Heart left ventricle (tissue), 16 donors: ENCODE results near the gene HS3ST5. TPM values are rescaled to one million over a fixed set of nuclear protein-coding genes. Genes with fewer than 3 reads are reported as not detected.

Source experiments
- ATAC-seq, 4 donors: fragments of 200-7000 bp; cut with Tn5 transposase; one replicate each; pipeline ENCODE4 v1.9.1; 2020 to 2022; ENCODE audit warnings: moderate library complexity in 4 of 4, mild to moderate bottlenecking in 3 of 4, moderate number of reproducible peaks in 1 of 4
- DNase-seq, 5 donors: peaks; one replicate each; pipeline ENCODE4 v3.0.0-alpha.2; 2020
- H3K27ac ChIP-seq, 12 donors: fragments of 200-600 bp; sonication (generic) in 4 of 12; one replicate each; pipeline versions ENCODE4 v1.5.0 to v1.8.0; 2016 to 2022; ENCODE audit warnings: mild to moderate bottlenecking in 2 of 12
- H3K27me3 ChIP-seq, 9 donors: fragments of 200-600 bp; sonication (generic) in 2 of 9; one replicate each; pipeline versions ENCODE4 v1.5.1 to v1.8.0; 2016 to 2022; ENCODE audit warnings: mild to moderate bottlenecking in 3 of 9
- H3K36me3 ChIP-seq, 9 donors: fragments of 200-600 bp; sonication (generic) in 2 of 9; one replicate each; pipeline versions ENCODE4 v1.5.0 to v1.8.0; 2018 to 2022; ENCODE audit warnings: mild to moderate bottlenecking in 2 of 9
- H3K4me1 ChIP-seq, 12 donors: fragments of 200-600 bp; sonication (generic) in 4 of 12; one replicate each; pipeline versions ENCODE4 v1.5.0 to v1.8.0; 2016 to 2022; ENCODE audit warnings: mild to moderate bottlenecking in 3 of 12
- H3K4me3 ChIP-seq, 12 donors: fragments of 200-600 bp; sonication (generic) in 4 of 12; one replicate each; pipeline versions ENCODE4 v1.5.0 to v1.8.0; 2017 to 2022; ENCODE audit warnings: mild to moderate bottlenecking in 9 of 12, moderate library complexity in 4 of 12
- H3K9me3 ChIP-seq, 12 donors: fragments of 200-600 bp; sonication (generic) in 4 of 12; one replicate each; pipeline versions ENCODE4 v1.5.0 to v1.8.0; 2016 to 2022; ENCODE audit warnings: mild to moderate bottlenecking in 1 of 12
- POLR2A ChIP-seq, 2 donors: fragments of 450-650 bp; IDR thresholded peaks; one replicate each; pipeline ENCODE4 v1.6.1; 2017; ENCODE audit warnings: antibody characterized with exemption in 2 of 2, mild to moderate bottlenecking in 2 of 2, moderate library complexity in 2 of 2
- WGBS, 4 donors: extraction: QIAGEN DNeasy Blood & Tissue Kit in 2 of 4; methylation state at CpG; one replicate each; pipeline versions ENCODE4 v1.1.5 to v1.1.7; 2013 to 2018; 5-methylcytosine and 5-hydroxymethylcytosine counted together
- intact Hi-C, 10 donors: fragments of 100-400 bp; cut with DNase I; formaldehyde crosslinking; loops; one replicate each; pipeline versions ENCODE4 v1.11.1 to v1.14.2; 2022
- polyA plus RNA-seq, 2 donors: library from polyadenylated mRNA; stranded (reverse); fragments of 200-250 nt; gene quantifications; one replicate each; pipeline ENCODE4 v1.2.3, GENCODE V29; 2013
- total RNA-seq, 9 donors: library from RNA; depleted of rRNA in 2 of 9; stranded (reverse); fragments of >200 nt in 2 of 9; fragmentation: NEBNext Ultra II Directional in 3 of 9; extraction: Animal tissue kit (Norgen Biotek cat#: 25700) in 3 of 9; gene quantifications; one replicate each; pipeline versions ENCODE4 v1.1.0 to v1.2.4, GENCODE V29; 2016 to 2023
- TF ChIP-seq, protein P1 (sequence below), 12 donors: fragments of 200-600 bp; sonication (generic) in 4 of 12; IDR thresholded peaks; one replicate each; pipeline versions ENCODE4 v1.5.0 to v1.8.0; 2018 to 2022; ENCODE audit warnings: antibody characterized with exemption in 12 of 12, mild to moderate bottlenecking in 5 of 12
- donor health status: ischemic (EF 13 %, LVEDD 7.1; RV severe dilation, severe dysfunction).
- donor health status: healthy with polysubstance abuse.
- donor health status: DM: no; HTN: yes; CAD: no.
- donor health status: DM: no; HTN: no; CAD: no.
- donor health status: ischemic (EF 25% LVEDD 6.9; RV normal size, moderate dysfunction).
- donor health status: ischemic (EF 25% LVEDD 5.7; RV mildly dilated, moderate dysfunction).
- donor health status: healthy.
- donor health status: DM: yes; HTN: yes; CAD: no.
- donor health status: ischemic (EF 35%, LVEDD 5.7; RV mildly dilated, moderate dysfunction).
- donor health status: nonischemic (EF 11% LVEDD 7.7; RV severe dilation, severe dysfunction).
- donor health status: DM: yes; HTN: yes; CAD: no.
- donor health status: PGD.
- donor health status: ischemic (EF 29% LVEDD 5.4; RV normal size, mild dysfunction).
- donor health status: nonischemic (EF 23%, LVEDD 6.1; RV moderate dilation, normal function).

HS3ST5 gene
- total and polyA plus RNA-seq, 11 donors = not detected

DNA sequence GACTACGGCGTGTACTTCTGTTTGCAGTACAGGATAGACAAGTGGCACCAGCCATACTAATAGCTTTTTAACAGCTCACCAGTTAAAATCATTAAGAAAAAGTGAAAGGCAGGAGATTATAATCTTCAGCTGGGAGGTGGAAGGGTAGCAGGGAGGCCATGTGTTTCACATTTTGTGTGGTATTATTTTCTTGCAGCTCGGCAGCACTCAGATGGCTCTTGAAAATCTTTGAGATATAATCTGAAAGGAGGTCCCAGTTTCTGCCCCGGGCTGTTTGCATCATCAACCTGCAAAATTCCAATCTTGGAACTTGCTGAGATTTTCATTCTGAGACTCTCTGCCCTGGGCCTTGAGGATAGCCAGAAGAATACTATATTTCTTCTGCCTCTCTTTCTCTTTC, 284.4 kb downstream of the HS3ST5 start:
- Histone ChIP-seq H3K36me3 (no peaks in the 10 kb centered on the region), H3K27ac (no peak overlapping the region), H3K9me3 (no peaks in the 10 kb centered on the region), H3K4me1 (no peaks in the 10 kb centered on the region), H3K27me3 (no peaks in the 10 kb centered on the region), H3K4me3 (no peak overlapping the region)
- WGBS, 4 donors = 84 to 93% (median 91%) methylated on average over 4 of the region's 4 CpGs
- no peak for ATAC-seq
- TF ChIP-seq POLR2A (IDR thresholded peaks at IDR 0.05) = no peak
- TF ChIP-seq, protein P1, sequence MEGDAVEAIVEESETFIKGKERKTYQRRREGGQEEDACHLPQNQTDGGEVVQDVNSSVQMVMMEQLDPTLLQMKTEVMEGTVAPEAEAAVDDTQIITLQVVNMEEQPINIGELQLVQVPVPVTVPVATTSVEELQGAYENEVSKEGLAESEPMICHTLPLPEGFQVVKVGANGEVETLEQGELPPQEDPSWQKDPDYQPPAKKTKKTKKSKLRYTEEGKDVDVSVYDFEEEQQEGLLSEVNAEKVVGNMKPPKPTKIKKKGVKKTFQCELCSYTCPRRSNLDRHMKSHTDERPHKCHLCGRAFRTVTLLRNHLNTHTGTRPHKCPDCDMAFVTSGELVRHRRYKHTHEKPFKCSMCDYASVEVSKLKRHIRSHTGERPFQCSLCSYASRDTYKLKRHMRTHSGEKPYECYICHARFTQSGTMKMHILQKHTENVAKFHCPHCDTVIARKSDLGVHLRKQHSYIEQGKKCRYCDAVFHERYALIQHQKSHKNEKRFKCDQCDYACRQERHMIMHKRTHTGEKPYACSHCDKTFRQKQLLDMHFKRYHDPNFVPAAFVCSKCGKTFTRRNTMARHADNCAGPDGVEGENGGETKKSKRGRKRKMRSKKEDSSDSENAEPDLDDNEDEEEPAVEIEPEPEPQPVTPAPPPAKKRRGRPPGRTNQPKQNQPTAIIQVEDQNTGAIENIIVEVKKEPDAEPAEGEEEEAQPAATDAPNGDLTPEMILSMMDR (IDR thresholded peaks at IDR 0.05) = no peak
- intact Hi-C loops = no loop called here
- no peak for DNase-seq

DNA sequence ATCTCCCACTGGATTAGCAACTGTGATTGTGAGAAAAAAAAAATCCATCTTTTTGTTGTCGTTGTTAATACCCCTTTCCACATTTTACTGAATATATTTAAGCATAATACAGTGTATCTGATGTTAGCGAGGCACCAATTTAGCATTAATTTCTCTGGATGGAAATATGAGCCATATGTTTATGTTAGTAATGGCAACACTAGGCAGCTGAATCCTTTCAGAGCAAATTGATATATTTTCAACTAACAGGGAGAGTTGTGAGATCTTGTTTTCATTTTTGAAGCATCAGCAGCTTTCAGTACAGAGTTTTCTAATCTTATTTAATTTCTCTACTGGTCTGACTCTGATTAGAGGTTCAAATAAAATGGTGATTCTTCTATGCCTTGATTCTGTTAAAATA, 287.1 kb downstream of the HS3ST5 start:
- H3K27me3 ChIP-seq = no peaks in the 10 kb centered on the region
- H3K4me3 ChIP-seq = no peak overlapping the region
- H3K4me1 ChIP-seq = no peaks in the 10 kb centered on the region
- no peaks in the 10 kb centered on the region for H3K36me3 ChIP-seq
- no peak for TF ChIP-seq POLR2A (IDR thresholded peaks at IDR 0.05)
- TF ChIP-seq, protein P1 (IDR thresholded peaks at IDR 0.05) = no peak
- H3K9me3 ChIP-seq = no peaks in the 10 kb centered on the region
- DNase-seq (no peak), ATAC-seq (no peak)
- 73 to 86% (median 83%) methylated on average over 2 of the region's 2 CpGs for WGBS, 4 donors
- intact Hi-C loops = no loop called here
- peak overlapping the region in 1 of 12 donors; percentile 4 for H3K27ac ChIP-seq

DNA sequence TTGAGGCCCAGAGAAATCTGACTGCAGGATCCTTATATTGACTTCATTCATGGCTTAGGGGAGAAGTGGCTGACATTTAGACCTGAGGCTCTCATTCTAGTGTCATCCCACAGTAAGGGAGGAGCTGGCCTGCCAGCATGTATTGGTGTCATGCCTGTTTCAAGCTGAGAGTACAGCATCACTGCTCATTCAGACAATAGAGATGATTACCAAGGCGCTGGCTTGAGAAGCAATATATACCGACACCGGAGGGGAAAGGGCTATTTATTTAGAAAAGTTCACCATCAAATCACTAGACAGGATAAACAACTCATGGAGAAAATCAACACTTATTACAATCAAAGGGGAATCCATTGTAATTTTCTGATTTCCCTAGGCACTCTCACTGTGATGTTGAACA, 287.5 kb downstream of the HS3ST5 start:
- Histone ChIP-seq H3K9me3 (no peaks in the 10 kb centered on the region), H3K27me3 (no peaks in the 10 kb centered on the region), H3K27ac (no peak overlapping the region), H3K4me3 (no peak overlapping the region), H3K4me1 (no peaks in the 10 kb centered on the region), H3K36me3 (no peaks in the 10 kb centered on the region)
- ATAC-seq (no peak), DNase-seq (no peak)
- 88 to 93% (median 92%) methylated on average over 3 of the region's 3 CpGs for WGBS, 4 donors
- intact Hi-C loops = no loop called here
- TF ChIP-seq, protein P1 (IDR thresholded peaks at IDR 0.05) = no peak
- no peak for TF ChIP-seq POLR2A (IDR thresholded peaks at IDR 0.05)

DNA sequence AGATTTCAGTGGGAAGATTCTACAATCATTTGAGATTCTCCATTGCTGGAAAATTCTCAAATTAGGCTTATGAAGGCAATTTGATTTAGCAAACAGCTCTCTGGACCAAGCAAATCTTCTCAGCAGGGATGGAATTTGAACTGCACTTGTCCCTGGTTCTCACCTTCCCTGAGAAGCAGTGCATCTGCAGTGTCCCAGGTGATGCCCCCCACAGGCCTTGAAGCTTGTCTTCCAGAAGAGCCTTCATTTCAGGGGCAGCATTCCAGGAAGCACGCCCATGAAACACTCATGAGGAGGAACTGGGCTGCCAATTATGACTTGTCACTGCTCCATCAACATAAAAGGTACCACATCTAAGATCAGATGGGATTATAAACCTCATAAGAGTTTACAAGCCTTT, 289.0 kb downstream of the HS3ST5 start:
- H3K27me3 ChIP-seq = no peaks in the 10 kb centered on the region
- TF ChIP-seq, protein P1 (IDR thresholded peaks at IDR 0.05) = no peak
- TF ChIP-seq POLR2A (IDR thresholded peaks at IDR 0.05) = no peak
- ATAC-seq (no peak), DNase-seq (no peak)
- H3K36me3 ChIP-seq = no peaks in the 10 kb centered on the region
- H3K27ac ChIP-seq = no peak overlapping the region
- 73 to 77% (median 76%) methylated on average over 1 of the region's 1 CpG for WGBS, 4 donors
- intact Hi-C loops = no loop called here
- no peaks in the 10 kb centered on the region for H3K4me1 ChIP-seq
- no peaks in the 10 kb centered on the region for H3K9me3 ChIP-seq
- H3K4me3 ChIP-seq = no peak overlapping the region
